HepG2 (cell line): Measurements from ENCODE around the gene SWSAP1. TPM values are rescaled to one million over a fixed set of nuclear protein-coding genes. Genes with fewer than 3 reads are reported as not detected.

ENCODE experiments used
- AHDC1 ChIP-seq: sonication (generic); formaldehyde crosslinking; IDR thresholded peaks from 2 replicates; pipeline ENCODE4 v1.5.1; 2020; ENCODE audit warnings: mild to moderate bottlenecking, missing genetic modification reagents, borderline replicate concordance
- ATM ChIP-seq: fragments of 450-650 bp; IDR thresholded peaks from 2 replicates; pipeline ENCODE4 v1.7.1; 2017; ENCODE audit warnings: mild to moderate bottlenecking, borderline replicate concordance
- IKZF4 ChIP-seq: sonication (generic); formaldehyde crosslinking; IDR thresholded peaks from 2 replicates; pipeline ENCODE4 v1.5.1; 2020; ENCODE audit warnings: borderline replicate concordance, mild to moderate bottlenecking, low read depth, missing genetic modification reagents; ENCODE audit errors: not compliant biosample characterization
- PHF8 ChIP-seq: sonication (generic); formaldehyde crosslinking; IDR thresholded peaks from 2 replicates; pipeline ENCODE4 v1.5.0; 2020; ENCODE audit warnings: missing genetic modification reagents
- PRDM4 ChIP-seq: sonication (generic); formaldehyde crosslinking; IDR thresholded peaks from 2 replicates; pipeline ENCODE4 v1.9.0; 2021; ENCODE audit warnings: missing genetic modification reagents, borderline replicate concordance
- SOX6 ChIP-seq, 2 experiments: fragments of 450-650 bp in 1 of 2; sonication (generic) in 1 of 2; formaldehyde crosslinking in 1 of 2; IDR thresholded peaks; 2 replicates each; pipeline versions ENCODE4 v1.4.0 to v1.6.1; 2017 to 2020; ENCODE audit warnings: antibody characterized with exemption in 1 of 2, mild to moderate bottlenecking in 1 of 2, missing genetic modification reagents in 1 of 2
- SP4 ChIP-seq: sonication (generic); formaldehyde crosslinking; IDR thresholded peaks from 2 replicates; pipeline ENCODE4 v1.8.1; 2023; ENCODE audit warnings: mild to moderate bottlenecking, missing genetic modification reagents
- ZBTB26 ChIP-seq: IDR thresholded peaks from 2 replicates; pipeline ENCODE4 v1.6.1; 2016; ENCODE audit warnings: missing compliant biosample characterization, missing genetic modification reagents, borderline replicate concordance
- ZKSCAN1 ChIP-seq: fragments of 150-350 bp; IDR thresholded peaks from 2 replicates; pipeline ENCODE4 v1.6.1; 2014; ENCODE audit warnings: low read length
- ZMYM2 ChIP-seq: sonication (generic); formaldehyde crosslinking; IDR thresholded peaks from 2 replicates; pipeline ENCODE4 v1.8.0; 2022; ENCODE audit warnings: mild to moderate bottlenecking, missing genetic modification reagents
- ZNF142 ChIP-seq: sonication (generic); formaldehyde crosslinking; IDR thresholded peaks from 2 replicates; pipeline ENCODE4 v1.4.0; 2020; ENCODE audit warnings: missing genetic modification reagents
- ZNF550 ChIP-seq: sonication (generic); formaldehyde crosslinking; IDR thresholded peaks from 2 replicates; pipeline ENCODE4 v1.4.0; 2020; ENCODE audit warnings: mild to moderate bottlenecking, missing genetic modification reagents, borderline replicate concordance
- ZSCAN30 ChIP-seq: sonication (generic); formaldehyde crosslinking; IDR thresholded peaks from 2 replicates; pipeline ENCODE4 v1.5.0; 2020; ENCODE audit warnings: mild to moderate bottlenecking, missing genetic modification reagents
- polyA plus RNA-seq, 8 experiments: library from polyadenylated mRNA; depleted of rRNA in 3 of 8; stranded (reverse) in 7 of 8; unstranded in 1 of 8; fragments of >200 nt; fragmentation: Illumina TruSeq in 4 of 8; extraction: Trizol in 4 of 8; gene quantifications; 2 replicates each; pipeline versions ENCODE4 v1.2.1 to v1.2.3, GENCODE V29; 2011 to 2016; ENCODE audit warnings: low read depth in 4 of 8, missing spikeins in 1 of 8, mixed read lengths in 1 of 8; ENCODE audit not compliant: insufficient read depth in 1 of 8
- total RNA-seq, 5 experiments: library from RNA; depleted of rRNA; stranded (reverse); fragments of >200 nt; fragmentation: Illumina TruSeq; extraction: Trizol; gene quantifications; 2 replicates each; pipeline ENCODE4 v1.2.3, GENCODE V29; 2016; ENCODE audit warnings: low read depth in 1 of 5

SWSAP1 gene
- total and polyA plus RNA-seq, 2 of the 13 experiments (the other 11 are each of a cell fraction or from before 2014, with no cell fraction given) = 2.7 to 3.3 TPM

GRCh38 chr19:11374433-11375142, at the start of gene SWSAP1 (continued):
- no peak for TF ChIP-seq AHDC1 (CRISPR knock-in tag)
- no peak for TF ChIP-seq ATM
- TF ChIP-seq IKZF4 (CRISPR knock-in tag) = peak; percentile 88
- TF ChIP-seq PHF8 (CRISPR knock-in tag) = peak; percentile 99
- TF ChIP-seq SP4 (CRISPR knock-in tag) = peak; percentile 91
- TF ChIP-seq ZBTB26 = no peak
- no peak for TF ChIP-seq PRDM4 (CRISPR knock-in tag)
- no peak for TF ChIP-seq ZSCAN30 (CRISPR knock-in tag)
- TF ChIP-seq ZNF142 (CRISPR knock-in tag) = no peak; the same call in 1 of the 2 replicates
- no peak for TF ChIP-seq SOX6 (IDR thresholded peaks at IDR 0.05)
- no peak for TF ChIP-seq SOX6 (CRISPR knock-in tag; IDR thresholded peaks at IDR 0.05)
- TF ChIP-seq ZNF550 (CRISPR knock-in tag) = peak; percentile 91; the same call in 1 of the 2 replicates
- TF ChIP-seq ZKSCAN1 = no peak
- TF ChIP-seq ZMYM2 (CRISPR knock-in tag) = no peak
